OCI-LY7 (cell line): Measurements from ENCODE around the gene KIF6. TPM values are rescaled to one million over a fixed set of nuclear protein-coding genes. Genes with fewer than 3 reads are reported as not detected.

Experiments
- BruUV-seq: library from RNA; stranded (reverse); fragments of 400-500 nt; replicated peaks from 2 replicates; lab custom pipeline; 2021; lab: Mats Ljungman, UMichigan
- CTCF ChIA-PET: fragments of 300-600 bp; sonication (Branson Sonifier 250); formaldehyde crosslinking; loops from one replicate; lab custom pipeline; 2022; ENCODE audit warnings: antibody characterized with exemption; ENCODE audit not compliant: unreplicated experiment; lab: Charles Lee
- POLR2A ChIA-PET: fragments of 300-600 bp; sonication (Branson Sonifier 250); formaldehyde crosslinking; loops from one replicate; lab custom pipeline; 2022; ENCODE audit warnings: antibody characterized with exemption; lab: Charles Lee
- DNase-seq: peaks from one replicate; pipeline ENCODE4 v3.0.0-alpha.2; 2015; ENCODE audit warnings: low spot score
- H2AFZ ChIP-seq: fragments of 200-600 bp; sonication (generic), shearing (Covaris generic); 2 replicates; pipeline ENCODE4 v1.6.1; 2014; ENCODE audit warnings: mild to moderate bottlenecking, antibody characterized with exemption, low read length, moderate library complexity
- H3K27ac ChIP-seq: fragments of 200-600 bp; sonication (generic); 2 replicates; pipeline ENCODE4 v1.5.1; 2014; ENCODE audit warnings: mixed run types, low read depth, mild to moderate bottlenecking, moderate library complexity, low read length, inconsistent platforms; ENCODE audit not compliant: poor library complexity, severe bottlenecking
- H3K36me3 ChIP-seq: fragments of 200-600 bp; sonication (generic); 2 replicates; pipeline ENCODE4 v1.6.1; 2014; ENCODE audit warnings: mild to moderate bottlenecking, antibody characterized with exemption, low read length, moderate library complexity, mixed read lengths; ENCODE audit not compliant: insufficient read depth
- H3K4me1 ChIP-seq: fragments of 200-600 bp; sonication (generic); 2 replicates; pipeline ENCODE4 v1.5.1; 2014; ENCODE audit warnings: mild to moderate bottlenecking, low read length; ENCODE audit not compliant: insufficient read depth, poor library complexity, severe bottlenecking
- H3K4me2 ChIP-seq: fragments of 200-600 bp; sonication (generic); 2 replicates; pipeline ENCODE4 v1.6.1; 2014; ENCODE audit warnings: mild to moderate bottlenecking, low read length
- H3K4me3 ChIP-seq: fragments of 200-600 bp; sonication (generic); 2 replicates; pipeline ENCODE4 v1.5.1; 2014; ENCODE audit warnings: mild to moderate bottlenecking, low read depth, low read length; ENCODE audit not compliant: poor library complexity, severe bottlenecking
- H3K79me2 ChIP-seq: fragments of 200-600 bp; sonication (generic); 2 replicates; pipeline ENCODE4 v1.6.1; 2016; ENCODE audit warnings: low read depth, mild to moderate bottlenecking, low read length, moderate library complexity, mixed read lengths; ENCODE audit not compliant: insufficient read depth
- H3K9me2 ChIP-seq: fragments of 200-600 bp; sonication (generic); 2 replicates; pipeline ENCODE4 v1.6.1; 2016; ENCODE audit warnings: mild to moderate bottlenecking, low read length, mixed read lengths; ENCODE audit not compliant: insufficient read depth
- H3K9me3 ChIP-seq: fragments of 200-600 bp; sonication (generic); 2 replicates; pipeline ENCODE4 v1.6.1; 2014; ENCODE audit warnings: mild to moderate bottlenecking, mixed run types, low read length, mixed read lengths
- H4K20me1 ChIP-seq: fragments of 200-600 bp; sonication (generic); 2 replicates; pipeline ENCODE4 v1.6.1; 2014; ENCODE audit warnings: mild to moderate bottlenecking, antibody characterized with exemption, low read length, moderate library complexity, mixed read lengths; ENCODE audit not compliant: insufficient read depth
- EZH2phosphoT487 ChIP-seq: fragments of 200-600 bp; sonication (generic); IDR thresholded peaks from 2 replicates; pipeline ENCODE4 v1.6.1; 2018; ENCODE audit warnings: low read depth, borderline replicate concordance, mild to moderate bottlenecking, mixed run types, antibody characterized with exemption, low read length, moderate library complexity, mixed read lengths
- intact Hi-C: fragments of 100-400 bp; cut with micrococcal nuclease; formaldehyde crosslinking; loops from one replicate; pipeline ENCODE4 v1.10.0; 2022; ENCODE audit not compliant: unreplicated experiment
- total RNA-seq, 2 experiments: library from RNA; depleted of rRNA in 1 of 2; stranded (reverse); fragments of >200 nt in 1 of 2; shearing (Covaris generic) in 1 of 2; gene quantifications; 2 replicates each; pipeline ENCODE4 v1.2.3, GENCODE V29; 2014 to 2022
- TF ChIP-seq, protein P1 (sequence below): fragments of 200-600 bp; sonication (generic); conservative IDR thresholded peaks from 2 replicates; pipeline ENCODE4 v1.5.1; 2014; ENCODE audit warnings: mild to moderate bottlenecking, antibody characterized with exemption, low read length, moderate library complexity, mixed read lengths

The KIF6 gene
- total RNA-seq, 2 experiments from 2014 or later: not detected

DNA sequence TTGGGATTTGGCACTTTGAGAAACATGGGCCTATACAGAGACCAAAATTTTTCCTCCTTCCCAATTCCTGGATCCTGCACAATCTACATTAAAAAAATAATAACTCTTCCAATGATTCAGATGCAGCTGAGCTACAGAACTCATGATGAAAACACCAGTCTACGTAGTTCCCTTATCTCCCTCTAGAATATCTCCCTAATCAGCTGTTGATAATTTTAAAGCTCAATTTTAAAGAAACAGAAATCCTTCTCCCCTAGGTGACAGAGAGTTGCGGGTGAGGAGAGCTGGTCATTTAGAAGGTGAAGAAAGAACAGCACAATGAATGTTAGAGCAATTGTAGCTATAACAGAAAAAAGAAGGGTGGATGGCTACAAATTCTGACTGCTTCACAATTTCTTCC is 227.1 kb downstream of the KIF6 start:
- no peaks in the 10 kb centered on the region for H3K79me2 ChIP-seq
- H3K9me2 ChIP-seq: no peaks in the 10 kb centered on the region
- no peak overlapping the region for H3K27ac ChIP-seq
- BruUV-seq: no TSS peak
- DNase-seq: no peak
- no peak overlapping the region for H3K4me3 ChIP-seq
- no peak overlapping the region for H2AFZ ChIP-seq
- H3K9me3 ChIP-seq: no peaks in the 10 kb centered on the region
- ChIA-PET CTCF (no interaction called here), POLR2A (interaction anchor here (0.5 kb wide), 2 partner anchors 427 to 796 kb away, joined by 3 to 4 read pairs; no protein-coding TSS in a partner anchor)
- TF ChIP-seq, protein P1, sequence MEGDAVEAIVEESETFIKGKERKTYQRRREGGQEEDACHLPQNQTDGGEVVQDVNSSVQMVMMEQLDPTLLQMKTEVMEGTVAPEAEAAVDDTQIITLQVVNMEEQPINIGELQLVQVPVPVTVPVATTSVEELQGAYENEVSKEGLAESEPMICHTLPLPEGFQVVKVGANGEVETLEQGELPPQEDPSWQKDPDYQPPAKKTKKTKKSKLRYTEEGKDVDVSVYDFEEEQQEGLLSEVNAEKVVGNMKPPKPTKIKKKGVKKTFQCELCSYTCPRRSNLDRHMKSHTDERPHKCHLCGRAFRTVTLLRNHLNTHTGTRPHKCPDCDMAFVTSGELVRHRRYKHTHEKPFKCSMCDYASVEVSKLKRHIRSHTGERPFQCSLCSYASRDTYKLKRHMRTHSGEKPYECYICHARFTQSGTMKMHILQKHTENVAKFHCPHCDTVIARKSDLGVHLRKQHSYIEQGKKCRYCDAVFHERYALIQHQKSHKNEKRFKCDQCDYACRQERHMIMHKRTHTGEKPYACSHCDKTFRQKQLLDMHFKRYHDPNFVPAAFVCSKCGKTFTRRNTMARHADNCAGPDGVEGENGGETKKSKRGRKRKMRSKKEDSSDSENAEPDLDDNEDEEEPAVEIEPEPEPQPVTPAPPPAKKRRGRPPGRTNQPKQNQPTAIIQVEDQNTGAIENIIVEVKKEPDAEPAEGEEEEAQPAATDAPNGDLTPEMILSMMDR: no peak
- no peak for TF ChIP-seq EZH2phosphoT487
- no peaks in the 10 kb centered on the region for H4K20me1 ChIP-seq
- H3K4me1 ChIP-seq: no peaks in the 10 kb centered on the region
- no peak overlapping the region for H3K4me2 ChIP-seq
- intact Hi-C loops: no loop called here
- no peaks in the 10 kb centered on the region for H3K36me3 ChIP-seq

DNA sequence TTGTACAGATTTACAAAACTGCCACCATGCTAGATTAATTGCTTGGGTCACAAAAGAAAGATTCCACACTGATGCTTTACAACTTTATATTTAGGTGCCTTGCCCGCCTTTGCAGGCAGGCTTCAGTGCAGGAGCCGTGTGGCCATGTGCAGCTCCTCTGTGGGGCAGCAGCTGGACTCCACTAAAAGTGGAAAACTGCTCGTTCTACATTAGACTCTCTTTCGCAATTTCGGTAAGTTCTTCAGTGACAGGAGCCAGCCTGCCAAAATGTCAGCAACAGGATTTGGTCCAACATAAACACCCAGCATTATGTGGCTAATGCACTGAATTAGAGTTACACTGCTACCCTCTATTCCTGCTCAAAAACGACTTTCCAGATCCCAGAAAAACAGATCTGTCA is 228.3 kb downstream of the KIF6 start:
- Histone ChIP-seq H3K9me3 (no peaks in the 10 kb centered on the region), H3K79me2 (no peaks in the 10 kb centered on the region), H3K27ac (no peak overlapping the region), H3K9me2 (no peaks in the 10 kb centered on the region), H3K36me3 (no peaks in the 10 kb centered on the region), H3K4me2 (no peak overlapping the region), H3K4me3 (no peak overlapping the region), H2AFZ (no peak overlapping the region), H4K20me1 (no peaks in the 10 kb centered on the region), H3K4me1 (no peaks in the 10 kb centered on the region)
- POLR2A ChIA-PET: no interaction called here
- intact Hi-C loops: no loop called here
- CTCF ChIA-PET: no interaction called here
- TF ChIP-seq EZH2phosphoT487: no peak
- no TSS peak for BruUV-seq
- no peak for DNase-seq

DNA sequence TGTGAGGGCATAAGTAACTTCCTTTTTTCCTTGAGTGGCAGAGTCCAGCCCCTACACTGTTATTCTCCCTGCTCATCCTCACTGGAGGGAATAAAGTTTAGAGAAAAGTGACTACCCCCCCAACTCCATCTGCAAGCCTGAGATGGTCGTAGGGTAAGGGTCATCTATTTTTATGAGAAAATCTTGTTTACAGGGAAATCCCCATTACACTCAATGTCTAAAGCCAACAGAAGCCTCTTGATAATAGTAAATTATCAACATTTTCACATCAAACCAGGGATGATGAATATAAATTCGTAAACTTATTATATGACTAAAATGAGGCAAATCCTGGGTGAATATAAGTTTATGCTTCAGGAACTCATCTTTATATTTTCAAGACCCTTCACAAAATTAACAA is 228.8 kb downstream of the KIF6 start:
- no TSS peak for BruUV-seq
- H3K36me3 ChIP-seq: no peaks in the 10 kb centered on the region
- ChIA-PET CTCF (no interaction called here), POLR2A (no interaction called here)
- no peaks in the 10 kb centered on the region for H4K20me1 ChIP-seq
- no peaks in the 10 kb centered on the region for H3K4me1 ChIP-seq
- H3K9me2 ChIP-seq: no peaks in the 10 kb centered on the region
- H3K79me2 ChIP-seq: no peaks in the 10 kb centered on the region
- no peak for DNase-seq
- H3K27ac ChIP-seq: no peak overlapping the region
- H3K9me3 ChIP-seq: no peaks in the 10 kb centered on the region
- TF ChIP-seq EZH2phosphoT487: no peak
- TF ChIP-seq, protein P1: no peak
- H3K4me2 ChIP-seq: no peak overlapping the region
- intact Hi-C loops: no loop called here
- no peak overlapping the region for H3K4me3 ChIP-seq
- H2AFZ ChIP-seq: no peak overlapping the region
